DND-41 (cell line): ENCODE results near the gene SOCS7.

Source experiments
- ATAC-seq: fragments of 200-7000 bp; cut with Tn5 transposase; 3 replicates; pipeline ENCODE4 v1.9.1; 2021; ENCODE audit warnings: low read depth; ENCODE audit not compliant: insufficient read depth
- DNase-seq: peaks from one replicate; pipeline ENCODE4 v3.0.0-alpha.2; 2020
- H2AFZ ChIP-seq: 2 replicates; pipeline ENCODE4 v1.6.0; 2012; ENCODE audit warnings: low read depth, low read length
- H3K27ac ChIP-seq: 2 replicates; pipeline ENCODE4 v1.5.1; 2012; ENCODE audit warnings: low read length, inconsistent platforms
- H3K27me3 ChIP-seq: fragments of 200-600 bp; sonication (generic); 2 replicates; pipeline ENCODE4 v1.6.0; 2012; ENCODE audit warnings: low read length, mild to moderate bottlenecking, inconsistent platforms; ENCODE audit not compliant: insufficient read depth, poor library complexity
- H3K36me3 ChIP-seq: 2 replicates; pipeline ENCODE4 v1.5.1; 2012; ENCODE audit warnings: low read length, inconsistent platforms; ENCODE audit not compliant: insufficient read depth
- H3K4me1 ChIP-seq: 2 replicates; pipeline ENCODE4 v1.5.1; 2012; ENCODE audit warnings: mild to moderate bottlenecking, low read length; ENCODE audit not compliant: insufficient read depth
- H3K4me2 ChIP-seq: 2 replicates; pipeline ENCODE4 v1.6.0; 2012; ENCODE audit warnings: mild to moderate bottlenecking, moderate library complexity, low read length, inconsistent platforms; ENCODE audit not compliant: insufficient read depth
- H3K4me3 ChIP-seq, 2 experiments: fragments of 200-600 bp in 1 of 2; shearing (Covaris generic) in 1 of 2; 2 replicates each; pipeline ENCODE4 v1.5.1; 2012 to 2016; ENCODE audit warnings: inconsistent platforms in 2 of 2, low read length in 2 of 2, mild to moderate bottlenecking in 2 of 2, low read depth in 1 of 2, moderate library complexity in 1 of 2
- H3K79me2 ChIP-seq: 2 replicates; pipeline ENCODE4 v1.6.0; 2012; ENCODE audit warnings: low read length, inconsistent platforms; ENCODE audit not compliant: insufficient read depth
- H3K9ac ChIP-seq: 2 replicates; pipeline ENCODE4 v1.6.0; 2012; ENCODE audit warnings: low read depth, mild to moderate bottlenecking, inconsistent platforms, low read length, moderate library complexity
- H3K9me3 ChIP-seq: 2 replicates; pipeline ENCODE4 v1.5.1; 2012; ENCODE audit warnings: low read length, moderate library complexity, mild to moderate bottlenecking, inconsistent platforms; ENCODE audit not compliant: insufficient read depth, severe bottlenecking
- H4K20me1 ChIP-seq: 2 replicates; pipeline ENCODE4 v1.6.0; 2012; ENCODE audit warnings: low read length; ENCODE audit not compliant: insufficient read depth
- CTCF ChIP-seq: IDR thresholded peaks from 2 replicates; pipeline ENCODE4 v1.5.1; 2012; ENCODE audit warnings: borderline replicate concordance, low read length, moderate library complexity, mild to moderate bottlenecking; ENCODE audit not compliant: poor library complexity, severe bottlenecking; ENCODE audit errors: extremely low read depth
- EZH2 ChIP-seq: IDR thresholded peaks from 3 replicates; pipeline ENCODE4 v1.6.1; 2012; ENCODE audit warnings: borderline replicate concordance, low read depth, mild to moderate bottlenecking, moderate library complexity, low read length, inconsistent platforms; ENCODE audit not compliant: severe bottlenecking

Gene SOCS7

DNA sequence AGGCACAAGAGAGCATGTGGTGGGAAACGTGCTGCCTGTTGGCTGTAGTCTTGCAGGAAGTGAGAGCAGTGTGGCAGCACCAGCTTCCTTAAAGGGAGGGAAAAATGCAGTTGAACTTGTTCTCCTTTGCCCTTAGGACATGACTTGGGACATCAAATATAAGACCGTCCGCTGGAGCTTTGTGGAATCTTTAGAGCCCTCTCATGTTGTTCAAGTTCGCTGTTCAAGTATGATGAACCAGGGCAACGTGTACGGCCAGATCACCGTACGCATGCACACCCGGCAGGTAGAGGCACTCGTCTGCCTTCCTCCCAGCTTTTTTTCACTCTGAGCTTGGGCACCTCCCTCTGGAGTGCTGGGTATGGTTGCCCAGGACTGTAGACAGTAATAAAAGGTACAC is 31.2 kb upstream of the SOCS7 start:
- Histone ChIP-seq H3K36me3 (peaks cover 42% of the 10 kb centered on the region), H3K27me3 (no peaks in the 10 kb centered on the region), H3K9me3 (no peaks in the 10 kb centered on the region), H2AFZ (no peak overlapping the region), H4K20me1 (no peaks in the 10 kb centered on the region), H3K4me2 (no peak overlapping the region), H3K27ac (no peak overlapping the region), H3K79me2 (no peaks in the 10 kb centered on the region), H3K4me1 (no peaks in the 10 kb centered on the region), H3K9ac (no peak overlapping the region), H3K4me3 (no peak overlapping the region)
- ATAC-seq (no peak), DNase-seq (no peak)
- no peak for TF ChIP-seq EZH2
- no peak for TF ChIP-seq CTCF

DNA sequence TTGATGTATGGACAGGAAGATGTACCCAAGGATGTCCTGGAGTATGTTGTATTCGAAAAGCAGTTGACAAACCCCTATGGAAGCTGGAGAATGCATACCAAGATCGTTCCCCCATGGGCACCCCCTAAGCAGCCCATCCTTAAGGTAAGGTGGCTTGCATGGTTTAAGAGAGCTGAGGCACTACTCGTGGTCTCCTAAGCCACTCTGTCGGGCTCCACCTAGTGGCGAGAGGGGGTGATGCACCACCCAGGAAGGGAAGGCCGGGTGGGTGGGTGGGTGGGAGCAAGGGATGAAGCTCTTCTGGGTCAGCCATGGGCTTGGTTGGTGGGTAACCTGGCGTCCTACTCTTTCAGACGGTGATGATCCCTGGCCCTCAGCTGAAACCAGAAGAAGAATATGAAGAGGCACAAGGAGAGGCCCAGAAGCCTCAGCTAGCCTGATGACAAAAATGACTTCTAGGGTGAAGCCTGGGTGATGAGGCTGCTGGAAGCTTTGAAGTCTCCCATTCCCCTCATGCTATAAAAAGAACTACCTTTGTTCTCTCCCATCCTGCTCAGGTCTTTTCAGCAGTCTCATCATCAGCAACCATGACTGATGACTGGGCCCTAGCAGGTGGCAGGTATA is 29.4 kb upstream of the SOCS7 start:
- H2AFZ ChIP-seq: no peak overlapping the region
- no peak overlapping the region for H3K9ac ChIP-seq
- peak; percentile 94 for ATAC-seq

GRCh38 chr17:38322897-38323296 is 28.7 kb upstream of the SOCS7 start:
- Histone ChIP-seq H3K4me3 (no peak overlapping the region), H3K79me2 (no peaks in the 10 kb centered on the region), H3K4me1 (no peaks in the 10 kb centered on the region), H3K9ac (no peak overlapping the region), H3K36me3 (peaks cover 35% of the 10 kb centered on the region), H4K20me1 (no peaks in the 10 kb centered on the region), H3K4me2 (no peak overlapping the region), H2AFZ (no peak overlapping the region), H3K27me3 (no peaks in the 10 kb centered on the region), H3K9me3 (no peaks in the 10 kb centered on the region), H3K27ac (no peak overlapping the region)
- DNase-seq (no peak), ATAC-seq (no peak)
- TF ChIP-seq EZH2 (no peak), CTCF (no peak)

More for the DNA sequence above, 29.4 kb upstream of the SOCS7 start:
- H3K36me3 ChIP-seq: peaks cover 35% of the 10 kb centered on the region
- no peaks in the 10 kb centered on the region for H3K4me1 ChIP-seq
- H3K27me3 ChIP-seq: no peaks in the 10 kb centered on the region
- H3K79me2 ChIP-seq: no peaks in the 10 kb centered on the region
- H4K20me1 ChIP-seq: no peaks in the 10 kb centered on the region
- peak; percentile 79 for DNase-seq
- no peak overlapping the region for H3K4me2 ChIP-seq
- no peak overlapping the region for H3K27ac ChIP-seq
- TF ChIP-seq CTCF (peak; percentile 73), EZH2 (no peak)
- no peaks in the 10 kb centered on the region for H3K9me3 ChIP-seq
- no peak overlapping the region for H3K4me3 ChIP-seq
